Hepatocyte (in vitro differentiated cells): ENCODE measurements around the gene VAPB. TPM values are rescaled to one million over a fixed set of nuclear protein-coding genes. Genes with fewer than 3 reads are reported as not detected.

Experiments used
- DNase-seq: peaks from one replicate; pipeline ENCODE4 v3.0.0-alpha.2; 2016; ENCODE audit warnings: low spot score
- H2AFZ ChIP-seq: fragments of 200-600 bp; sonication (generic); 2 replicates; pipeline ENCODE4 v1.6.0; 2016; ENCODE audit warnings: antibody characterized with exemption, mild to moderate bottlenecking
- H3K27ac ChIP-seq: fragments of 200-600 bp; sonication (generic); 2 replicates; pipeline ENCODE4 v1.5.1; 2016; ENCODE audit warnings: mild to moderate bottlenecking
- H3K27me3 ChIP-seq: fragments of 200-600 bp; sonication (generic); 2 replicates; pipeline ENCODE4 v1.6.1; 2016
- H3K36me3 ChIP-seq: fragments of 200-600 bp; sonication (generic); replicated peaks from 2 replicates; pipeline ENCODE4 v1.5.1; 2016; ENCODE audit warnings: low read depth; ENCODE audit not compliant: insufficient read depth
- H3K4me1 ChIP-seq: fragments of 200-600 bp; sonication (generic); 2 replicates; pipeline ENCODE4 v1.5.1; 2016; ENCODE audit warnings: mild to moderate bottlenecking, moderate library complexity; ENCODE audit not compliant: insufficient read depth
- H3K4me2 ChIP-seq: fragments of 200-600 bp; sonication (generic); 2 replicates; pipeline ENCODE4 v1.6.0; 2016
- H3K4me3 ChIP-seq: fragments of 200-600 bp; sonication (generic); 2 replicates; pipeline ENCODE4 v1.5.1; 2016; ENCODE audit warnings: mild to moderate bottlenecking
- H3K79me2 ChIP-seq: fragments of 200-600 bp; sonication (generic); 2 replicates; pipeline ENCODE4 v1.6.0; 2017; ENCODE audit warnings: mild to moderate bottlenecking
- H3K9me2 ChIP-seq: fragments of 200-600 bp; sonication (generic); replicated peaks from 2 replicates; pipeline ENCODE4 v1.6.0; 2017; ENCODE audit warnings: mild to moderate bottlenecking; ENCODE audit not compliant: insufficient read depth
- H3K9me3 ChIP-seq: fragments of 200-600 bp; sonication (generic); 2 replicates; pipeline ENCODE4 v1.5.1; 2016; ENCODE audit warnings: low read depth, mild to moderate bottlenecking
- H4K20me1 ChIP-seq: fragments of 200-600 bp; sonication (generic); 2 replicates; pipeline ENCODE4 v1.6.0; 2016; ENCODE audit warnings: mild to moderate bottlenecking; ENCODE audit not compliant: insufficient read depth, poor library complexity, severe bottlenecking
- EZH2 ChIP-seq: fragments of 200-600 bp; sonication (generic); IDR thresholded peaks from 2 replicates; pipeline ENCODE4 v1.6.1; 2016; ENCODE audit warnings: antibody characterized with exemption, mild to moderate bottlenecking, borderline replicate concordance
- EZH2phosphoT487 ChIP-seq: fragments of 200-600 bp; sonication (generic); IDR thresholded peaks from one replicate; pipeline ENCODE4 v1.6.1; 2018; ENCODE audit warnings: antibody characterized with exemption, mild to moderate bottlenecking, low read depth, moderate library complexity; ENCODE audit not compliant: unreplicated experiment, severe bottlenecking
- whole genome bisulfite sequencing: methylation state at CpG from one replicate; pipeline ENCODE4 v1.1.6; 2016; ENCODE audit warnings: low lambda C conversion rate; ENCODE audit errors: missing lambda C conversion rate; 5-methylcytosine and 5-hydroxymethylcytosine counted together
- polyA plus RNA-seq: library from polyadenylated mRNA; unstranded; fragments of >200 nt; fragmentation: Nextera tagmentation; extraction: Ambion mirVana; gene quantifications from 2 replicates; pipeline ENCODE4 v1.2.1, GENCODE V29; 2016
- total RNA-seq: library from RNA; depleted of rRNA; stranded (reverse); fragments of >200 nt; gene quantifications from 2 replicates; pipeline ENCODE4 v1.2.3, GENCODE V29; 2014
- TF ChIP-seq, protein P1 (sequence below): fragments of 200-600 bp; sonication (generic); IDR thresholded peaks from 2 replicates; pipeline ENCODE4 v1.5.1; 2016; ENCODE audit warnings: antibody characterized with exemption, mild to moderate bottlenecking; ENCODE audit not compliant: poor library complexity

Gene VAPB
- total and polyA plus RNA-seq, 2 experiments from 2014 or later, result 32.1 to 49.6 TPM

- no peak overlapping the region for H3K27ac ChIP-seq
- no peaks in the 10 kb centered on the region for H3K4me1 ChIP-seq
- H3K27me3 ChIP-seq, result peaks cover 4% of the 10 kb centered on the region
- no peak overlapping the region for H3K4me3 ChIP-seq
- no peaks in the 10 kb centered on the region for H4K20me1 ChIP-seq
- H3K9me3 ChIP-seq, result no peaks in the 10 kb centered on the region
- H2AFZ ChIP-seq, result no peak overlapping the region
- H3K79me2 ChIP-seq, result no peaks in the 10 kb centered on the region
- H3K36me3 ChIP-seq, result no peaks in the 10 kb centered on the region
- 87% methylated on average over 4 of the region's 4 CpGs for WGBS
- no peak for TF ChIP-seq EZH2phosphoT487
- TF ChIP-seq EZH2, result no peak
- TF ChIP-seq, protein P1, sequence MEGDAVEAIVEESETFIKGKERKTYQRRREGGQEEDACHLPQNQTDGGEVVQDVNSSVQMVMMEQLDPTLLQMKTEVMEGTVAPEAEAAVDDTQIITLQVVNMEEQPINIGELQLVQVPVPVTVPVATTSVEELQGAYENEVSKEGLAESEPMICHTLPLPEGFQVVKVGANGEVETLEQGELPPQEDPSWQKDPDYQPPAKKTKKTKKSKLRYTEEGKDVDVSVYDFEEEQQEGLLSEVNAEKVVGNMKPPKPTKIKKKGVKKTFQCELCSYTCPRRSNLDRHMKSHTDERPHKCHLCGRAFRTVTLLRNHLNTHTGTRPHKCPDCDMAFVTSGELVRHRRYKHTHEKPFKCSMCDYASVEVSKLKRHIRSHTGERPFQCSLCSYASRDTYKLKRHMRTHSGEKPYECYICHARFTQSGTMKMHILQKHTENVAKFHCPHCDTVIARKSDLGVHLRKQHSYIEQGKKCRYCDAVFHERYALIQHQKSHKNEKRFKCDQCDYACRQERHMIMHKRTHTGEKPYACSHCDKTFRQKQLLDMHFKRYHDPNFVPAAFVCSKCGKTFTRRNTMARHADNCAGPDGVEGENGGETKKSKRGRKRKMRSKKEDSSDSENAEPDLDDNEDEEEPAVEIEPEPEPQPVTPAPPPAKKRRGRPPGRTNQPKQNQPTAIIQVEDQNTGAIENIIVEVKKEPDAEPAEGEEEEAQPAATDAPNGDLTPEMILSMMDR, result no peak
- no peaks in the 10 kb centered on the region for H3K9me2 ChIP-seq
- H3K4me2 ChIP-seq, result no peak overlapping the region
- DNase-seq, result no peak
Measured at GRCh38 chr20:58492795-58493524, 103.9 kb downstream of the VAPB start.

- Histone ChIP-seq H3K4me1 (no peaks in the 10 kb centered on the region), H3K36me3 (no peaks in the 10 kb centered on the region), H3K4me3 (no peak overlapping the region), H3K79me2 (no peaks in the 10 kb centered on the region), H3K9me2 (no peaks in the 10 kb centered on the region), H3K27ac (no peak overlapping the region), H3K27me3 (peaks cover 4% of the 10 kb centered on the region), H2AFZ (no peak overlapping the region), H4K20me1 (no peaks in the 10 kb centered on the region), H3K9me3 (no peaks in the 10 kb centered on the region), H3K4me2 (no peak overlapping the region)
- no peak for DNase-seq
- 93% methylated on average over 13 of the region's 13 CpGs for WGBS
- TF ChIP-seq, protein P1, result no peak
- TF ChIP-seq EZH2, result no peak
- no peak for TF ChIP-seq EZH2phosphoT487
Measured at GRCh38 chr20:58494923-58495622, 106.0 kb downstream of the VAPB start.

- no peak overlapping the region for H3K4me3 ChIP-seq
- no peaks in the 10 kb centered on the region for H3K79me2 ChIP-seq
- no peak for DNase-seq
- no peak overlapping the region for H3K4me2 ChIP-seq
- H3K9me3 ChIP-seq, result no peaks in the 10 kb centered on the region
- H3K36me3 ChIP-seq, result no peaks in the 10 kb centered on the region
- 93% methylated on average over 15 of the region's 15 CpGs for WGBS
- H3K9me2 ChIP-seq, result no peaks in the 10 kb centered on the region
- H4K20me1 ChIP-seq, result no peaks in the 10 kb centered on the region
- no peak overlapping the region for H2AFZ ChIP-seq
- TF ChIP-seq, protein P1, result no peak
- TF ChIP-seq EZH2phosphoT487 (no peak), EZH2 (no peak)
- peaks cover 4% of the 10 kb centered on the region for H3K27me3 ChIP-seq
- no peak overlapping the region for H3K27ac ChIP-seq
- H3K4me1 ChIP-seq, result no peaks in the 10 kb centered on the region
Measured at GRCh38 chr20:58495623-58496428, 106.8 kb downstream of the VAPB start.
